SK-N-SH (cell line): Measurements from ENCODE around the gene AKR1C2. TPM values are rescaled to one million over a fixed set of nuclear protein-coding genes. Genes with fewer than 3 reads are reported as not detected.

ENCODE experiments used
- CTCF ChIA-PET: fragments of 300-600, 350-600 bp; formaldehyde crosslinking; extraction: SDS; loops from one replicate; lab custom pipeline; 2021; lab: Yijun Ruan, JAX
- POLR2A ChIA-PET: fragments of 350-600 bp; sonication (Branson Sonifier 250); formaldehyde crosslinking; extraction: SDS; loops from one replicate; lab custom pipeline; 2020; ENCODE audit warnings: antibody characterized with exemption, inconsistent platforms; lab: Yijun Ruan, JAX
- DNase-seq: peaks from one replicate; pipeline ENCODE4 v3.0.0; 2012
- H2AFZ ChIP-seq: fragments of 200-600 bp; sonication (generic); 2 replicates; pipeline ENCODE4 v1.8.1; 2016; ENCODE audit warnings: antibody characterized with exemption, mild to moderate bottlenecking, low read depth
- H3F3A ChIP-seq: fragments of 200-600 bp; sonication (generic); replicated peaks from 2 replicates; pipeline ENCODE3; 2016; ENCODE audit warnings: antibody characterized with exemption, mild to moderate bottlenecking; ENCODE audit not compliant: insufficient read depth
- H3K27ac ChIP-seq, 2 experiments: fragments of 200-500 bp in 1 of 2; fragments of 200-600 bp in 1 of 2; sonication (Bioruptor generic) in 1 of 2; sonication (generic), shearing (Covaris generic) in 1 of 2; 2 replicates each; pipeline versions ENCODE4 v1.5.1 to v1.6.1; 2014 to 2016; ENCODE audit warnings: low read depth in 2 of 2, inconsistent platforms in 1 of 2, low read length in 1 of 2, mild to moderate bottlenecking in 1 of 2, mixed read lengths in 1 of 2
- H3K27me3 ChIP-seq: fragments of 200-600 bp; sonication (generic), shearing (Covaris generic); 2 replicates; pipeline ENCODE4 v1.6.1; 2016; ENCODE audit warnings: mixed run types; ENCODE audit not compliant: insufficient read depth
- H3K36me3 ChIP-seq, 2 experiments: fragments of 200-500 bp in 1 of 2; fragments of 200-600 bp in 1 of 2; sonication (Bioruptor generic) in 1 of 2; sonication (generic) in 1 of 2; replicated peaks in 1 of 2; 2 replicates each; pipeline versions ENCODE3 to v1.5.1; 2014 to 2016; ENCODE audit warnings: low read length in 1 of 2, mild to moderate bottlenecking in 1 of 2; ENCODE audit not compliant: insufficient read depth in 2 of 2, control insufficient read depth in 1 of 2
- H3K4me1 ChIP-seq, 2 experiments: fragments of 200-500 bp in 1 of 2; fragments of 200-600 bp in 1 of 2; sonication (Bioruptor generic) in 1 of 2; sonication (generic), shearing (Covaris generic) in 1 of 2; 2 replicates each; pipeline versions ENCODE4 v1.5.1 to v1.6.1; 2014 to 2016; ENCODE audit warnings: low read depth in 1 of 2, low read length in 1 of 2, mixed run types in 1 of 2; ENCODE audit not compliant: insufficient read depth in 2 of 2, control insufficient read depth in 1 of 2
- H3K4me2 ChIP-seq: fragments of 200-600 bp; sonication (generic), shearing (Covaris generic); 2 replicates; pipeline ENCODE4 v1.6.1; 2017; ENCODE audit warnings: mixed run types
- H3K4me3 ChIP-seq, 2 experiments: fragments of 200-500 bp in 1 of 2; fragments of 200-600 bp in 1 of 2; sonication (Bioruptor generic) in 1 of 2; sonication (generic), shearing (Covaris generic) in 1 of 2; 2 replicates each; pipeline versions ENCODE4 v1.5.1 to v1.8.1; 2014 to 2016; ENCODE audit warnings: low read depth in 2 of 2, inconsistent platforms in 1 of 2, low read length in 1 of 2, mild to moderate bottlenecking in 1 of 2, mixed read lengths in 1 of 2, moderate library complexity in 1 of 2
- H3K79me2 ChIP-seq: fragments of 200-600 bp; sonication (generic); 2 replicates; pipeline ENCODE4 v1.8.1; 2017; ENCODE audit warnings: mild to moderate bottlenecking; ENCODE audit not compliant: insufficient read depth
- H3K9ac ChIP-seq: fragments of 200-600 bp; sonication (generic); 2 replicates; pipeline ENCODE4 v1.6.1; 2017; ENCODE audit warnings: mixed run types
- H3K9me2 ChIP-seq: fragments of 200-600 bp; sonication (generic); 2 replicates; pipeline ENCODE4 v1.6.1; 2017; ENCODE audit warnings: mixed run types
- H3K9me3 ChIP-seq: fragments of 200-600 bp; sonication (generic); 2 replicates; pipeline ENCODE4 v1.6.1; 2017; ENCODE audit warnings: mixed run types, mild to moderate bottlenecking, moderate library complexity
- H4K20me1 ChIP-seq: fragments of 200-600 bp; sonication (generic); 2 replicates; pipeline ENCODE4 v1.6.1; 2017; ENCODE audit warnings: mild to moderate bottlenecking, mixed run types; ENCODE audit not compliant: insufficient read depth
- CTCF ChIP-seq: fragments of 200-600 bp; sonication (generic); IDR thresholded peaks from 2 replicates; pipeline ENCODE4 v1.6.1; 2017; ENCODE audit warnings: antibody characterized with exemption, mild to moderate bottlenecking, moderate library complexity
- ELF1 ChIP-seq: IDR thresholded peaks from 2 replicates; pipeline ENCODE4 v1.4.0; 2012
- EP300 ChIP-seq, 2 experiments: IDR thresholded peaks; 2 replicates each; pipeline versions ENCODE4 v1.4.0 to v1.6.1; 2012; ENCODE audit warnings: borderline replicate concordance in 1 of 2, low read depth in 1 of 2, low read length in 1 of 2
- FOXJ3 ChIP-seq: sonication (generic); formaldehyde crosslinking; IDR thresholded peaks from 2 replicates; pipeline ENCODE4 v1.5.1; 2020; ENCODE audit warnings: mild to moderate bottlenecking, missing genetic modification reagents
- GABPA ChIP-seq: IDR thresholded peaks from 2 replicates; pipeline ENCODE4 v1.4.0; 2012; ENCODE audit warnings: low read depth, mild to moderate bottlenecking
- GATA2 ChIP-seq: sonication (generic); formaldehyde crosslinking; IDR thresholded peaks from 2 replicates; pipeline ENCODE4 v1.5.0; 2020; ENCODE audit warnings: mild to moderate bottlenecking, missing genetic modification reagents
- NFIC ChIP-seq: IDR thresholded peaks from 2 replicates; pipeline ENCODE4 v1.4.0; 2012; ENCODE audit warnings: borderline replicate concordance
- RCOR1 ChIP-seq: fragments of 150-350 bp; IDR thresholded peaks from 2 replicates; pipeline ENCODE4 v1.6.1; 2017; ENCODE audit warnings: antibody characterized with exemption, low read length
- YY1 ChIP-seq: IDR thresholded peaks from 2 replicates; pipeline ENCODE4 v1.4.0; 2012; ENCODE audit warnings: low read depth, mild to moderate bottlenecking
- WGBS: methylation state at CpG from one replicate; pipeline ENCODE4 v1.1.6; 2017; ENCODE audit warnings: low lambda C conversion rate; 5-methylcytosine and 5-hydroxymethylcytosine counted together
- polyA plus RNA-seq, 3 experiments: library from polyadenylated mRNA; depleted of rRNA; stranded (reverse); fragments of >200 nt; gene quantifications; 2 replicates each; pipeline ENCODE4 v1.2.3, GENCODE V29; 2012
- TF ChIP-seq, protein P1 (sequence below): IDR thresholded peaks from 2 replicates; pipeline ENCODE4 v1.4.0; 2012; ENCODE audit warnings: low read depth, borderline replicate concordance

Gene AKR1C2
- polyA plus RNA-seq, 1 of the 3 experiments (the other 2 are of a cell fraction): not detected

GRCh38 chr10:4984223-4984622 is 19.4 kb downstream of the AKR1C2 start (continued):
- no peak for TF ChIP-seq GATA2 (CRISPR knock-in tag)
- TF ChIP-seq, all 33 proteins: peak for 0

DNA sequence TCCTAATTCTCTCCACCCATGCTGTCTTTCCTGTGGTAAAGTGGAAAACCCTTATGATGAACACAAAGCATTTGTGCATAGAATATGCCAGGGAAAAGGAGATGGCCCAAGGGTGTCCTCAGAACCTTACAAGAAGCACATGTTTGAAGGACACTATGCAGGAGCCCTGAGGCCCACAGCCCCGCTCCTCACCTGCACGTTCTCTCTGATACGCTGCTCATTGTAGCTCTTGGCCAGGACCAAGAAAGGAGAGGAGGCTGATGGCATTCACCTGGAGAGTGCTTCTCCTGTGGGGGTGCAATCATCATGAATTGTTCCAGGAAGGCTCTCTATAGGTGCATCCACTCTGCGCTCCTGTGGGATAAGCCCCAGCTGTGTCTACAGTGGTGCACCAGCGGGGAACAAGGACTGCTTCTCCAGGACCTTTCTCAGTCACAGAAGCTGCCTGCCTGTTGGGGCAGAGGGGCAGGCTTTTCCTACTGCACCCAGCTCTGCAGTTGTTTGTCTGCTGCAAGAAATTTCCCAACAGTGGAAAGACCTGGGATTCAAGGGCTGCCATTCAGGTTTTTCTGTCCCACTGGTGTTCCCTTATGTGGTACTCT is 19.9 kb downstream of the AKR1C2 start:
- H3F3A ChIP-seq: no peaks in the 10 kb centered on the region
- POLR2A ChIA-PET: no interaction called here
- H3K4me3 ChIP-seq: no peak overlapping the region
- no peaks in the 10 kb centered on the region for H3K79me2 ChIP-seq
- H2AFZ ChIP-seq: no peak overlapping the region
- H3K27me3 ChIP-seq: no peaks in the 10 kb centered on the region
- H3K36me3 ChIP-seq: no peaks in the 10 kb centered on the region
- CTCF ChIA-PET: interaction anchor here (1.0 to 4.5 kb wide), 2 partner anchors 133 to 135 kb away, joined by 4 to 57 read pairs; no protein-coding TSS in a partner anchor
- no peaks in the 10 kb centered on the region; a peak in 1 of 4 replicates for H3K4me1 ChIP-seq
- no peaks in the 10 kb centered on the region for H4K20me1 ChIP-seq
- WGBS: 71% methylated on average over 3 of the region's 5 CpGs
- no peaks in the 10 kb centered on the region for H3K9me2 ChIP-seq
- H3K9me3 ChIP-seq: no peaks in the 10 kb centered on the region
- H3K4me2 ChIP-seq: no peak overlapping the region
- DNase-seq: no peak
- no peak overlapping the region for H3K27ac ChIP-seq
- no peak overlapping the region for H3K9ac ChIP-seq
- no peak for TF ChIP-seq YY1
- TF ChIP-seq RCOR1: no peak
- no peak for TF ChIP-seq FOXJ3 (CRISPR knock-in tag)
- TF ChIP-seq CTCF: no peak
- TF ChIP-seq, all 33 proteins: peak for 0

DNA sequence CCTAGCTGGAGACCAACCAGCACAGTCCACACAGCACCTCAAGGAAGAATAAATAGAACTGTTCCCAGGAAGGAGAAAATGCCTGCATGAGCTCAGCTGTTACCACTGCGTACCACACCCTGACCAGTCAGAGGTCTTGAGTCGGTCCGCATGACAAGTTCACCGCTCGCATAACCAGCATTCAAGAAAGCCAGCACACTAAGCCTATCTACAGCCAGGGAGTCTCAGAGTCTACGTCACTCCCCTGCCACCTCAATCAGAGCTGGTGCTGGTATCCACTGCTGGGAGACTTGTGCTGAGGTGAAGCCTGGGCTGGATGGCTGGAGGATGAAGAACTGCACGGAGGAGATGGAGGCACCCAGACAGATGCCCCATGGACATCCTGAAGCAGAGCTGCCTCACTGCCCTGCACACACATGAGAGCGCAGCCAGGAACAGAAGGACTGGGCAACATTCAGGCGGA is 20.9 kb downstream of the AKR1C2 start:
- DNase-seq: no peak
- no peak overlapping the region for H3K9ac ChIP-seq
- CTCF ChIA-PET: interaction anchor here (4.5 kb wide), 1 partner anchor 132 kb away, joined by 57 read pairs; no protein-coding TSS in a partner anchor
- TF ChIP-seq ELF1 (no peak), GABPA (no peak), NFIC (no peak), EP300 (IDR thresholded peaks at IDR 0.05; ENCODE audit: borderline replicate concordance in 1 of 2, low read depth in 1 of 2, low read length in 1 of 2) (no peak)
- TF ChIP-seq, protein P1, sequence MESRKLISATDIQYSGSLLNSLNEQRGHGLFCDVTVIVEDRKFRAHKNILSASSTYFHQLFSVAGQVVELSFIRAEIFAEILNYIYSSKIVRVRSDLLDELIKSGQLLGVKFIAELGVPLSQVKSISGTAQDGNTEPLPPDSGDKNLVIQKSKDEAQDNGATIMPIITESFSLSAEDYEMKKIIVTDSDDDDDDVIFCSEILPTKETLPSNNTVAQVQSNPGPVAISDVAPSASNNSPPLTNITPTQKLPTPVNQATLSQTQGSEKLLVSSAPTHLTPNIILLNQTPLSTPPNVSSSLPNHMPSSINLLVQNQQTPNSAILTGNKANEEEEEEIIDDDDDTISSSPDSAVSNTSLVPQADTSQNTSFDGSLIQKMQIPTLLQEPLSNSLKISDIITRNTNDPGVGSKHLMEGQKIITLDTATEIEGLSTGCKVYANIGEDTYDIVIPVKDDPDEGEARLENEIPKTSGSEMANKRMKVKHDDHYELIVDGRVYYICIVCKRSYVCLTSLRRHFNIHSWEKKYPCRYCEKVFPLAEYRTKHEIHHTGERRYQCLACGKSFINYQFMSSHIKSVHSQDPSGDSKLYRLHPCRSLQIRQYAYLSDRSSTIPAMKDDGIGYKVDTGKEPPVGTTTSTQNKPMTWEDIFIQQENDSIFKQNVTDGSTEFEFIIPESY: no peak
- no peak overlapping the region for H2AFZ ChIP-seq
- no peaks in the 10 kb centered on the region for H3K9me2 ChIP-seq
- H3K36me3 ChIP-seq: no peaks in the 10 kb centered on the region
- POLR2A ChIA-PET: no interaction called here
- H3F3A ChIP-seq: no peaks in the 10 kb centered on the region
- H3K79me2 ChIP-seq: no peaks in the 10 kb centered on the region
- H4K20me1 ChIP-seq: no peaks in the 10 kb centered on the region
- no peaks in the 10 kb centered on the region for H3K9me3 ChIP-seq
- no peaks in the 10 kb centered on the region for H3K27me3 ChIP-seq
- H3K4me1 ChIP-seq: no peaks in the 10 kb centered on the region; a peak in 1 of 4 replicates
- H3K27ac ChIP-seq: no peak overlapping the region
- WGBS: 71% methylated on average over 9 of the region's 9 CpGs
- no peak overlapping the region for H3K4me2 ChIP-seq
- no peak overlapping the region for H3K4me3 ChIP-seq
